Activated T-cell treated with anti-CD3 and anti-CD28 coated beads, Interleukin-2, amount 50 U/mL, for 72 hours (primary cell): ENCODE data around the gene TLE3. TPM values are rescaled to one million over a fixed set of nuclear protein-coding genes. Genes with fewer than 3 reads are reported as not detected.

Source experiments
- ATAC-seq, 2 donors: fragments of 150-1000 bp; cut with Tn5 transposase; replicated peaks in 1 of 2; 2 replicates each; pipeline ENCODE4 v1.10.0; 2021; ENCODE audit warnings: moderate library complexity in 2 of 2, mild to moderate bottlenecking in 1 of 2
- DNase-seq, 2 donors: peaks; one replicate each; pipeline ENCODE4 v3.0.0; 2021 to 2022; ENCODE audit warnings: mixed read lengths in 1 of 2
- H3K27ac Mint-ChIP-seq: one replicate; pipeline ENCODE4 v1.8.0; 2022; ENCODE audit warnings: mild to moderate bottlenecking, moderate library complexity, mixed read lengths
- H3K27me3 Mint-ChIP-seq: one replicate; pipeline ENCODE4 v1.8.0; 2022; ENCODE audit warnings: low read depth, mixed read lengths
- H3K36me3 Mint-ChIP-seq, 2 donors: one replicate each; pipeline ENCODE4 v1.8.0; 2022; ENCODE audit warnings: mixed read lengths in 2 of 2, mild to moderate bottlenecking in 1 of 2; ENCODE audit not compliant: insufficient read depth in 2 of 2
- H3K4me1 Mint-ChIP-seq: one replicate; pipeline ENCODE4 v1.8.0; 2022; ENCODE audit warnings: low read depth, mixed read lengths
- H3K4me3 Mint-ChIP-seq, 2 donors: one replicate each; pipeline ENCODE4 v1.8.0; 2022; ENCODE audit warnings: mild to moderate bottlenecking in 2 of 2, mixed read lengths in 2 of 2, moderate library complexity in 2 of 2
- H3K9me3 Mint-ChIP-seq, 2 donors: one replicate each; pipeline ENCODE4 v1.8.0; 2022; ENCODE audit warnings: mixed read lengths in 2 of 2
- total RNA-seq, 2 donors: library from RNA; stranded (reverse); gene quantifications; one replicate each; pipeline ENCODE4 v1.2.3, GENCODE V29; 2022

TLE3 gene
- total RNA-seq, 2 donors from 2014 or later = 84.6 to 112 TPM

- Mint-ChIP-seq H3K4me3 (no peak overlapping the region), H3K9me3 (no peaks in the 10 kb centered on the region), H3K27me3 (no peaks in the 10 kb centered on the region), H3K4me1 (no peaks in the 10 kb centered on the region), H3K27ac (no peak overlapping the region), H3K36me3 (peaks cover 2 to 16% of the 10 kb centered on the region in 2 donors)
- ATAC-seq (no peak), DNase-seq (no peak)
Observed at GRCh38 chr15:70058642-70059360, 38.9 kb downstream of the TLE3 start.

GRCh38 chr15:70057931-70058641 is 39.6 kb downstream of the TLE3 start:
- Mint-ChIP-seq H3K27ac (no peak overlapping the region), H3K4me1 (no peaks in the 10 kb centered on the region), H3K4me3 (no peak overlapping the region), H3K36me3 (peaks cover 3 to 16% of the 10 kb centered on the region in 2 donors), H3K9me3 (no peaks in the 10 kb centered on the region), H3K27me3 (no peaks in the 10 kb centered on the region)
- no peak for DNase-seq
- no peak for ATAC-seq

- DNase-seq = no peak
Observed at GRCh38 chr15:70056091-70056680, 41.5 kb downstream of the TLE3 start.

GRCh38 chr15:70055601-70056051 is 42.1 kb downstream of the TLE3 start:
- DNase-seq (no peak), ATAC-seq (no peak)
- no peak overlapping the region for H3K4me3 Mint-ChIP-seq
- peaks cover 3 to 15% of the 10 kb centered on the region in 2 donors for H3K36me3 Mint-ChIP-seq
- no peaks in the 10 kb centered on the region for H3K4me1 Mint-ChIP-seq
- no peaks in the 10 kb centered on the region for H3K9me3 Mint-ChIP-seq
- H3K27ac Mint-ChIP-seq = no peak overlapping the region
- no peaks in the 10 kb centered on the region for H3K27me3 Mint-ChIP-seq

More at GRCh38 chr15:70056091-70056680, 41.5 kb downstream of the TLE3 start:
- H3K36me3 Mint-ChIP-seq = peaks cover 3 to 14% of the 10 kb centered on the region in 2 donors
- ATAC-seq = no peak
- no peaks in the 10 kb centered on the region for H3K9me3 Mint-ChIP-seq
- no peak overlapping the region for H3K27ac Mint-ChIP-seq
- no peaks in the 10 kb centered on the region for H3K4me1 Mint-ChIP-seq
- no peak overlapping the region for H3K4me3 Mint-ChIP-seq
- H3K27me3 Mint-ChIP-seq = no peaks in the 10 kb centered on the region

- DNase-seq = no peak
- H3K27ac Mint-ChIP-seq = no peak overlapping the region
- peaks cover 6 to 18% of the 10 kb centered on the region in 2 donors for H3K36me3 Mint-ChIP-seq
- no peaks in the 10 kb centered on the region for H3K4me1 Mint-ChIP-seq
- H3K27me3 Mint-ChIP-seq = no peaks in the 10 kb centered on the region
- no peaks in the 10 kb centered on the region for H3K9me3 Mint-ChIP-seq
- no peak overlapping the region for H3K4me3 Mint-ChIP-seq
- no peak for ATAC-seq
Observed at GRCh38 chr15:70054884-70055387, 42.8 kb downstream of the TLE3 start.

- Mint-ChIP-seq H3K4me1 (no peaks in the 10 kb centered on the region), H3K36me3 (peaks cover 4 to 12% of the 10 kb centered on the region in 2 donors), H3K4me3 (no peak overlapping the region), H3K27me3 (no peaks in the 10 kb centered on the region), H3K9me3 (no peaks in the 10 kb centered on the region), H3K27ac (no peak overlapping the region)
- DNase-seq = no peak
- ATAC-seq = no peak
Observed at GRCh38 chr15:70054366-70054765, 43.4 kb downstream of the TLE3 start.

GRCh38 chr15:70053716-70054229 is 43.9 kb downstream of the TLE3 start:
- ATAC-seq (no peak), DNase-seq (no peak)
- Mint-ChIP-seq H3K27me3 (no peaks in the 10 kb centered on the region), H3K4me3 (no peak overlapping the region), H3K4me1 (no peaks in the 10 kb centered on the region), H3K9me3 (no peaks in the 10 kb centered on the region), H3K36me3 (peaks cover 4 to 8% of the 10 kb centered on the region in 2 donors), H3K27ac (no peak overlapping the region)

GRCh38 chr15:70053001-70053715 is 44.6 kb downstream of the TLE3 start:
- Mint-ChIP-seq H3K36me3 (peaks cover 4 to 8% of the 10 kb centered on the region in 2 donors), H3K27ac (no peak overlapping the region), H3K9me3 (no peaks in the 10 kb centered on the region), H3K27me3 (no peaks in the 10 kb centered on the region), H3K4me3 (no peak overlapping the region), H3K4me1 (no peaks in the 10 kb centered on the region)
- no peak for DNase-seq
- ATAC-seq = no peak

GRCh38 chr15:70051948-70052633 is 45.6 kb downstream of the TLE3 start:
- H3K27ac Mint-ChIP-seq = no peak overlapping the region
- H3K4me3 Mint-ChIP-seq = no peak overlapping the region
- DNase-seq (no peak), ATAC-seq (no peak)
- H3K4me1 Mint-ChIP-seq = no peaks in the 10 kb centered on the region
- H3K9me3 Mint-ChIP-seq = no peaks in the 10 kb centered on the region
- H3K27me3 Mint-ChIP-seq = no peaks in the 10 kb centered on the region
- H3K36me3 Mint-ChIP-seq = peaks cover 4 to 11% of the 10 kb centered on the region in 2 donors

GRCh38 chr15:70050970-70051369 is 46.7 kb downstream of the TLE3 start:
- Mint-ChIP-seq H3K4me1 (peaks cover 5% of the 10 kb centered on the region), H3K9me3 (no peaks in the 10 kb centered on the region), H3K36me3 (peaks cover 4 to 11% of the 10 kb centered on the region in 2 donors), H3K27me3 (no peaks in the 10 kb centered on the region), H3K4me3 (no peak overlapping the region), H3K27ac (no peak overlapping the region)
- DNase-seq (no peak), ATAC-seq (no peak)

- no peak for ATAC-seq
- no peak overlapping the region for H3K4me3 Mint-ChIP-seq
Observed at GRCh38 chr15:70050441-70050840, 47.3 kb downstream of the TLE3 start.

GRCh38 chr15:70049701-70050301 is 47.9 kb downstream of the TLE3 start:
- Mint-ChIP-seq H3K27ac (no peak overlapping the region), H3K9me3 (no peaks in the 10 kb centered on the region), H3K36me3 (peaks cover 4 to 8% of the 10 kb centered on the region in 2 donors), H3K4me1 (peaks cover 6% of the 10 kb centered on the region), H3K4me3 (no peak overlapping the region), H3K27me3 (no peaks in the 10 kb centered on the region)
- no peak for DNase-seq
- no peak for ATAC-seq

More at GRCh38 chr15:70050441-70050840, 47.3 kb downstream of the TLE3 start:
- no peak for DNase-seq
- Mint-ChIP-seq H3K27me3 (no peaks in the 10 kb centered on the region), H3K9me3 (no peaks in the 10 kb centered on the region), H3K4me1 (peaks cover 6% of the 10 kb centered on the region), H3K36me3 (peaks cover 4 to 9% of the 10 kb centered on the region in 2 donors), H3K27ac (no peak overlapping the region)
